Stimulated activated CD8-positive, alpha-beta memory T cell treated with anti-CD3 and anti-CD28 coated beads, Interleukin-12 subunit alpha, Interleukin-12 subunit beta, amount 100 ng/mL, for 24 hours (primary cell): ENCODE results near the gene SFXN5.

ENCODE experiments used
- DNase-seq: peaks from one replicate; pipeline ENCODE4 v3.0.0-alpha.2; 2020; ENCODE audit errors: extremely low read depth

Gene SFXN5

GRCh38 chr2:72973566-72974435, 97.7 kb downstream of the SFXN5 start:
- DNase-seq: no peak

GRCh38 chr2:72973137-72973535, 98.4 kb downstream of the SFXN5 start:
- no peak for DNase-seq

- DNase-seq: no peak
Observed at GRCh38 chr2:72972352-72973136, 99.0 kb downstream of the SFXN5 start.

GRCh38 chr2:72971036-72971435, 100.5 kb downstream of the SFXN5 start:
- no peak for DNase-seq

GRCh38 chr2:72969706-72970105, 101.8 kb downstream of the SFXN5 start:
- DNase-seq: no peak

GRCh38 chr2:72968286-72968685, 103.2 kb downstream of the SFXN5 start:
- DNase-seq: no peak

GRCh38 chr2:72965770-72966450, 105.6 kb downstream of the SFXN5 start:
- no peak for DNase-seq

GRCh38 chr2:72965016-72965415, 106.5 kb downstream of the SFXN5 start:
- DNase-seq: no peak

GRCh38 chr2:72964146-72964525, 107.4 kb downstream of the SFXN5 start:
- no peak for DNase-seq

GRCh38 chr2:72963423-72964145, 107.9 kb downstream of the SFXN5 start:
- DNase-seq: no peak

GRCh38 chr2:72962911-72963310, 108.6 kb downstream of the SFXN5 start:
- DNase-seq: no peak

- DNase-seq: no peak
Observed at GRCh38 chr2:72961853-72962468, 109.6 kb downstream of the SFXN5 start.

- no peak for DNase-seq
Observed at GRCh38 chr2:72961036-72961720, 110.3 kb downstream of the SFXN5 start.

GRCh38 chr2:72959995-72960981, 111.2 kb downstream of the SFXN5 start:
- DNase-seq: no peak

GRCh38 chr2:72959554-72959953, 112.0 kb downstream of the SFXN5 start:
- DNase-seq: no peak

- DNase-seq: no peak
Observed at GRCh38 chr2:72958542-72959385, 112.7 kb downstream of the SFXN5 start.

GRCh38 chr2:72956936-72957335, 114.6 kb downstream of the SFXN5 start:
- no peak for DNase-seq

GRCh38 chr2:72956050-72956395, 115.5 kb downstream of the SFXN5 start:
- no peak for DNase-seq
